G401.6 (cell line): ENCODE measurements around the gene SLC22A23.

ENCODE experiments used
- FAIRE-seq: peaks from 2 replicates; lab custom pipeline; 2012; peaks lifted over from hg19 to GRCh38; lab: Jason Lieb, UNC

The SLC22A23 gene

GRCh38 chr6:3239110-3239830, 217.6 kb downstream of the SLC22A23 start:
- no peak for FAIRE-seq

GRCh38 chr6:3237761-3238662, 218.8 kb downstream of the SLC22A23 start:
- no peak for FAIRE-seq

GRCh38 chr6:3236005-3236404, 220.8 kb downstream of the SLC22A23 start:
- no peak for FAIRE-seq

DNA sequence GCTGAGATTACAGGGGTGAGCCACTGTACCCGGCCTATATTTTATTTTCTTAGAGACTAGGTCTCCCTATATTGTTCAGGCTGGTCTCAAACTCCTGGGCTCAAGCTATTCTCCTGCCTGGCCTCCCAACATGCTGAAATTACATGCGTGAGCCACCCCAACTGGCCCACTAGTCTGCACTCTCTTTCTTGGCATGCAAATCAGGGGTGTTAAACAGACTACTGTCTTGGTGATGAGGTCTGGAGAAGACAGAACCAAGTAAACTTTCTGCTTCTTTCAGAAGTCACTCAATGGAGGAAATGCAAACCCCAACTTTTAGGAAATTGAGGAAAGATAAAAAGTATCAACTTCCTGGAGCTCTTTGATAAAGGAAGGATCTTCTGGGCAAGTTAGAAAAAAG, 221.4 kb downstream of the SLC22A23 start:
- FAIRE-seq = no peak

- FAIRE-seq = no peak
These were observed 222.9 kb downstream of the SLC22A23 start for GRCh38 chr6:3233904-3234303.

DNA sequence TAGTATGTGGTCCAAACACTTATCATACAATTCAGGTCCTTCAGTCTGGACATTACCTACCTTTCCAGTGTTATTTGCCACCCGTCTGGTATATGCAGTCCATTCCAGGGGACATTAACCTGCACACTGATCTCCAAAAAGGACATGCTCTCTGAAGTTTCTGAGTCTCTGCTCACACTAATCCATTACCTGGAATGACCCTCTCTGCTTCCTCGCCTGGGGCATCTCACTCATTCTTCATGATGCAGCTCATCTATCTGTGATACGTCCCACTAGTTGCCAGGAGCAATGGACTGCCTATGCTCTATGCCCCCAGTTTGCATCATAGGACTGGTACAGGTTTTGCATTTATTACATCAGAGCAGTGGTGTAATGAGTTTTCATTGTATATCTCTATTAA, 223.5 kb downstream of the SLC22A23 start:
- no peak for FAIRE-seq

GRCh38 chr6:3232017-3232945, 224.6 kb downstream of the SLC22A23 start:
- no peak for FAIRE-seq

DNA sequence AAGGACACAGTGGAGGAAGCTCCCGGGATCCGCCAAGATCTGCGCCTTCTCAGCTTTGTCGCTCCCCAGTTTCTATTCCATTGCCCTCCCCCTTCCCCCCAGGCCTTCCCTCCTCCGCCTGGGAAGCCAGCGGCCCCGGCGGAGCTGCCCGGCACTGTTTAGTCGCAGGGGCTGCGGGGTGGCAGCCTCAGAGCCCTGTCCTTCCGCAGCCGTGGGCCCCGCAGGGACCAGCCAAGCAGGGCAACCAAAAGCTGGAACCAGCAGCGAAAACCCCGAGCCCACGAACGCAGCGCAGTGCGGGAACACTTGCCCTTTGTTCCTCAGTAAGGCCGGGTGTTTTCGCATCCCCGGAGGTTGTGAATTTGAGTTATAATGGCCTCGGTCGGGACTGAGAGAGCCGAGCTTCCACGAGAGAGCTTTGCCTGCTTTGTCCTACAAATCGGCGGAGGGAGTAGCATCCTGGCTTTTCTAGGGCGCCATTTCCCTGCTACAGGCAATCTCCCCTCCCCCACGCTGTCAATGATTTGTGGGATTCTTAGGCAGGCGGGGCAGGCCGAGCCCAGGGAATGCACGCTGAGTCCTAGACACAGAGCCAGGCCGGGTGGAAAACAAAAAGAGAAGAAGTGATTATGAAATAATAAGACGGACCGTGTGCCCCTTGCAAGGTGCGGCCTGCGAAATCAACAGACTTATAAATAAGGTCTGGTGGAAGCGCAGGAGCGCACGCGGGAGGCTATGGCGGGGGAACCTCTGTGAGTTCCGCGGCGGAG, 225.4 kb downstream of the SLC22A23 start:
- FAIRE-seq = no peak

- FAIRE-seq = no peak
These were observed 226.0 kb downstream of the SLC22A23 start for GRCh38 chr6:3230900-3231246.

DNA sequence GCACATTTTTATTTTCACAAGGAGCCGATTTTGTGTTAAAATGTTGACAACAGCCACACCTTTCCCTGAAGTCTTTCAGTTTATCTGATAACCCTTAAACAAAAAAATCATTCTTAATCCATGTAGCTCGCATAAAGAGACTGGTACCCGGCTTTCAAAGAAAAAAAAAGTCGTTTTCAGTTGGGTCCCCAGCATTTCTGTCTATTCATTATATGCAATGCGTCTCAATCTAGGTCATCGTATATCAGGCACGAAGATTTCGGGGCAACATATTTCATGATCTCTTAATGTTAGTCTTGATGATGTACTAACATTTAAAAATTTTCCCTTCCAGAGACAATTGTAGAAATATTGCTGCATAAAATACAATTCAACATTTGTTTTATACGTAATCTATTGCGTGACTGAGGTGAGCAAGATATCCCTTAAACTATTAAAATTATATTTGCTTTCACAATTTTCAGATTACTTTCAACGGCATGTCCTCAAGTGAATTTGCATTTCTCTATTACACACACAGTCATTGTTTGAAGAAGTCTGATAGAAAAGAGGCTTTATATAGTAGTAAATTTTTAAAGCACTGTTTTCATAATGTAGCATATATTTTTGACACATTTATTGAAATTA, 226.5 kb downstream of the SLC22A23 start:
- FAIRE-seq = no peak

- FAIRE-seq = no peak
These were observed 227.2 kb downstream of the SLC22A23 start for GRCh38 chr6:3229566-3230178.

- FAIRE-seq = no peak
These were observed 227.9 kb downstream of the SLC22A23 start for GRCh38 chr6:3228771-3229565.

DNA sequence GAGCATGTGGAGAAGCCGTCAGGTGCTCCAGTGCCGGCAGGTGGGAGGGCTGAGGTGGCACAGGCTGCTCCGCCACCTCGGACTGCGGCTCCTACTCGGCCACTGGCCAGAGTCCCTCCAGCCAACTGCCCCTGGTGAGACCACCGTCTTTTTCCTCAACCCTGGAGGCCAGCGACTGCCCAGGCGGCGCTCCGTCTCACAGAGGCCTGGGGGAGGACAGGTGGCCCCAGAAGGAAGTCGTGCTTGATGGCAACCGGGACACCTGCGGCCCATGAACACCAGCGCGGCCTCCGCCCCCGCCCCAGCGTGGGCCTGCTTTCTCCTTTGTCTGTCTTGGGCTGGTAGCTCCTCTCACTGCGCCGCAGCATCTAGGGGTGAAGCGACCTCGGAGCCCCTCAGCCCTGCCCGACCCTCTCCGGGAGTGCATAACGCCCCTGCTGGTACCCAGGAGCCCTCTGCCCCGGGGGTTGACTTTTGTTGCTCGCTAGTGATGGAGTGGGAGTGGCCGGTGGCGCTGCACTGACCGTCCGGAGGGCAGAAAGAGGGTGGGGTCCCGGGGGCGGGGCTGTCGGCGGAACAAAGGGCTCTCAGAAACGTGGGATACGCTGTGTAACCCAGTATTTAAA, 228.7 kb downstream of the SLC22A23 start:
- FAIRE-seq = no peak

DNA sequence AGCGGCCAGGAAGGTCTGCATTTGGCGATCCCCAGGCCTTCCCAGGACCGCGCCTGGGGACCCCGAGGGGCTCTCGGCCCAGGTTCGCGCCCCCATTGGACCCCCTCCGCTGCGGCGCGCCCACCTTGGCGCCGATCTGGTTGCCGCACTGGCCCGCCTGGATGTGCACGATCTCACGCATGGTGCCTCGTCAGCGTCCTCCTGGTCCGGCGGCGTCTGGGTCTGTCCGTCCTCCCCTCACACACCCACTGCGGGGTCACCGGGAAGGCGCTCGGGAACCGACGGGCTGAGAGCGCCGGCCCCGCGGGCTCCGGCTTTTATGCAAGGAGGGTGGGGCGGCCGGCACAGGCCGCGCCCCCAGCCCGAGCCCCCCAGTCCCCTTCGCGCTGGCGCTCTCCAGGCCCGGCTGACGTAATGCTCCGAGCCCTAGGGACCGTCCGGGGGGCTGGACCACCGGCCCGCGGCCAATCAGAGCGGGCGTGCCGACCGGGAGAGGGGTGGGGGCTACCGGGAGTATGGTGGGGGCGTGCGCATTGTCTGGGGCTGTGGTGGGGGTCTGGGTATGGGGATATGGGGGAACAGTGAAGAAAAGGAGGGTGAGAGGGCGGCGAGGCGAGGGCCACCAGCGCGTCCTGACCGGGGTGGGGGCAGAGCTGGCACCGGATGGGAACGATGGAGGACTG, 229.3 kb downstream of the SLC22A23 start, which contains the start of gene TUBB2B:
Gene TUBB2B (minus strand): TSS at position 291 of the 683 bp plus-strand sequence. CDS start 110 bp downstream, at position 181.
- no peak for FAIRE-seq

- FAIRE-seq = no peak
These were observed 230.1 kb downstream of the SLC22A23 start for GRCh38 chr6:3226481-3227362.

DNA sequence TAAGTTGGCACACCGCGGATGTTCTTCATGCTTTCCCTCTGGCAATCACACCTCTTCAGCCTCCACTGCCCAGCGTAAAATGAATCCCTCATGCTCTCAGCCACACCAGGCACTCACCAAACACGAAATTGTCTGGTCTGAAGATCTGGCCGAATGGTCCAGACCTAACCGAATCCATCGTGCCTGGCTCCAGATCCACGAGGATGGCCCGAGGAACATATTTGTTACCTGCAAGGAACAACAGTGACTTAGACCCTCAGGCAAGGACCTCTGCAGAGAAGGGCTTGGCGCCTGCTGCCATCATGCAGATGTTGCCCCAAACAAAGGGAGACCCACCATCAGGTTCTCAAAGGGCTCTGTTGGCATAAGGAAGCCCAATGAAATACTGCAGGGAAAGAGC, 230.8 kb downstream of the SLC22A23 start:
- no peak for FAIRE-seq

DNA sequence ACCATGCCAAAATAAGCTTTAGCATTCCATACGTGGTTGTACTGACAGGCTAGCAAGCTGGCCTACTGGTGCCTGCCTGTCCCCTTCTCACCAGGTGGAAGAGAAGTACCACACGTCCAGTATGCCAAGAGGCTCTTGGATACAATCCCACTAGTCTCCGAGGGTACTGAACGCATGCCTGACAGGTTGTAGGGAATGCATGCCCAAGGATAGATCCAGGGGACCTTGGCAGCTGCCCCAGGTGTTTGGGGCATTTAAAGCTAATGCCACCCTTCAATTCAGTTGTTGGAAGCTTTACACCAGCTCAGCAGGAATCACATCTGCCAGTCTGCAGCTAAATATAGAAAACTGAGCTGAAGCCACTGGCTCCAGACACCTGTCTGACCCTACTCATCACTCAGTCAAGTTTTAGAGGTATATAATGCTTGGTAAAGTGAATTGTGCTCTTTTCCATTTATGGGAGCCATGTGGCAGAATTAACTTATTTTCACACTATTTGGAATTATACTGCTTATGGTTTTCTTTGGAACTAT, 234.3 kb downstream of the SLC22A23 start:
- FAIRE-seq = no peak
